22Rv1 (cell line): ENCODE measurements around the gene B4GALNT3.

Experiments used
- H3K27ac ChIP-seq: fragments of 450-650 bp; 2 replicates; pipeline ENCODE4 v1.5.1; 2017
- ZFX ChIP-seq: fragments of 450-650 bp; IDR thresholded peaks from 2 replicates; pipeline ENCODE4 v1.6.1; 2017; ENCODE audit warnings: antibody characterized with exemption, borderline replicate concordance
- TF ChIP-seq, protein P1 (sequence below): fragments of 450-650 bp; IDR thresholded peaks from 2 replicates; pipeline ENCODE4 v1.5.1; 2017; ENCODE audit warnings: mild to moderate bottlenecking

Gene B4GALNT3

DNA sequence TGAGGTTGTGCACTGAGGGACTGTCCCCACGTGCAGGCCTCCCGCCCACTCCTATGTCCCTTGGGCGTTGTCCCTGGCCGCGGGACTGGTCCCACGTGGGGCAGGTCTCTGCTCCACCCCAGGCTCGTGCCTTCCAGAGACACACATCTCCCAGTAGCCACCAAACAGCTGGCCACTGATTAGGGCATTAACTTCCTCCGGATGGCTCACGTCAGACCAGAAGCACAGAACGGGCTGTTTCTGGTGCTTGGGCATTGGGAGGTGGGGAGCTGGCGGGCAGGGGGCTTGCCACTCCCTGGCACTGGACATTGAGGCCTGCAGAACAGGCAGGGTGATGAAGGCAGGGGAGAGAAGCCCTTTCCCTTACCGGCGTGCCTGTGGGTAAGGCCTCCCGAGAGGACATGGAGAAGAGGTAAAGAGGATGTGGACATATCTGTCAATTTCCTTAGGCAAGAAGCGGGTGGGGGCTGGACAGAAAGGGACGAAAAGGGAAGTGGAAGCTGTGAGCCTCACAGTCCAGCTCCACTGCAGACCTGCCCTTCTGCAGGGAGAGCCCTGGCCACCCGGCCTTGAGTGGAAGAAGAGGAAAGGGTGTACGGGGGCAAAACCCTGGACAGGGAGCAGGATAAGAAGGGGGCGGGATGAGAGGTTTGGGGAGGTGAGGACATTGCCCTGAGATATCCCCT is 102.3 kb downstream of the B4GALNT3 start:
- H3K27ac ChIP-seq: no peak overlapping the region
- TF ChIP-seq ZFX: no peak
- TF ChIP-seq, protein P1, sequence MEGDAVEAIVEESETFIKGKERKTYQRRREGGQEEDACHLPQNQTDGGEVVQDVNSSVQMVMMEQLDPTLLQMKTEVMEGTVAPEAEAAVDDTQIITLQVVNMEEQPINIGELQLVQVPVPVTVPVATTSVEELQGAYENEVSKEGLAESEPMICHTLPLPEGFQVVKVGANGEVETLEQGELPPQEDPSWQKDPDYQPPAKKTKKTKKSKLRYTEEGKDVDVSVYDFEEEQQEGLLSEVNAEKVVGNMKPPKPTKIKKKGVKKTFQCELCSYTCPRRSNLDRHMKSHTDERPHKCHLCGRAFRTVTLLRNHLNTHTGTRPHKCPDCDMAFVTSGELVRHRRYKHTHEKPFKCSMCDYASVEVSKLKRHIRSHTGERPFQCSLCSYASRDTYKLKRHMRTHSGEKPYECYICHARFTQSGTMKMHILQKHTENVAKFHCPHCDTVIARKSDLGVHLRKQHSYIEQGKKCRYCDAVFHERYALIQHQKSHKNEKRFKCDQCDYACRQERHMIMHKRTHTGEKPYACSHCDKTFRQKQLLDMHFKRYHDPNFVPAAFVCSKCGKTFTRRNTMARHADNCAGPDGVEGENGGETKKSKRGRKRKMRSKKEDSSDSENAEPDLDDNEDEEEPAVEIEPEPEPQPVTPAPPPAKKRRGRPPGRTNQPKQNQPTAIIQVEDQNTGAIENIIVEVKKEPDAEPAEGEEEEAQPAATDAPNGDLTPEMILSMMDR: no peak

DNA sequence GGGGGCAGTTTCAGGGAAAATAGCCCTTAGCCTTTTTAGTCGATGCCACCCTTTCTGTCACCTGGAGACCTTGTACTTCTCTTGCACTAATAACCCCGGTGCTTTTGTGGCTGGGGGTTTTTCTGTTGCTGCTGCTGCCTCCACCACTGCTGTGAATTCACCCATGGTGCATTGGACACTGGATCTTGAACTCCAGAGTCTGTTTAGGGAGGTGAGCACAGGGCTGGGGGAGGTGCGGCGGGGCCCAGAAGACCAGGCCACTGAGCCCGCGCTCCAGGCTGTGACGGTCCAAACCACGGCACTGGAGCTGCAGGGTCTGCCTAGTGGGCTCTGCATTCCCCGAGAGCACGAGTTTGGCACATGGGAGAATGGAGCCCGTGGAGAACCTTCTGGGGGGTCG is 102.9 kb downstream of the B4GALNT3 start:
- TF ChIP-seq, protein P1: no peak
- TF ChIP-seq ZFX: no peak

DNA sequence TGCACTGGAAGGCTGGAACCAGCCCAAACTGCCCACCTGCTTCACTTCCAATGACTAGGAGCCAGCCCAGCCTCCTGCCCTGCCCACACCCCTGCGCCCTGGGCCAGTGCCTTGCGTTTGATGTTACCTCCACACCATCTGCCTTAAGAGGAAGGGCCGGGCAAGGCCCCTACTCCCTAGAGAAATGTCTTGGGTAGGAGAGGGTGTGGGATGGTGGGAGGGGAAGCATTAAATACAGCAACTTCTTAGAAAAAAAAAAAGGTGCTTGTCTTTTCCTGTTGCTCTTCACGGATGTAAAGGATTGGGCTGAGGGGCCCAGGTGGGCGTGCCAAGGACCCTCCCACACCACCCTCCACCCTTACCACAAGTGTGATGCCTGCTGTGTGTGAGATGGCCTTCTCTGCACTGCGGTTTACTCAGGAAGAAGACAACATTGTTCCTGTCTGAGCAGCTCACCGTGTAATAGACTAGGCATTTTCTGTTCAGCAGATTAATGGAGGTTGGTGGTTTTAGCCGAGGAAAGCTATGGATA is 103.6 kb downstream of the B4GALNT3 start:
- TF ChIP-seq, protein P1: no peak
- TF ChIP-seq ZFX: no peak
- no peak overlapping the region for H3K27ac ChIP-seq

More for the DNA sequence above, 102.9 kb downstream of the B4GALNT3 start:
- H3K27ac ChIP-seq: no peak overlapping the region

DNA sequence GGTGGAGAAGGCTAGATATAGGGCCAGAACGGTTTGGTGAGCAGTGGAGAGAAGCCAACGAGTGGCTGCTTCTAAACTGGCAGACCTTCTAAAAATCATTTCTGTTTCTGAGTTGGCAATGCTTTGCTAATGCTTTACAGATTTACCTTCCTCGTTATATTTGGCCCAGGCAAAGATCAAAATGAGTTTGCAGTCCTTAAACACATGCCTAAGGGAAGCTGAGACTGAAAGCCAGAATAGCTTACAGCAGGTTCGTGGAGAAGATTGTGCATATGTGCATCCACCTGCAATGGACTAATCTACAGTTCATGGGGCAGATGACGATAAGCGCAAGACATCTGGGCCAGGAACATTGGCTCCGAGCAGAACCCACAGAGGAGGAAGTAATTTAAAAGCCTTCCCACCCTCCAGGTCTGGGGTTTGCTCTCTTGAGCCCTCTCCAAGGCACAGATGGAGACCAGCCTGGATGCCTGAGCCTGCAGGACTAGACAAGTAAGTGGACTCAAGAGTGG is 104.1 kb downstream of the B4GALNT3 start:
- TF ChIP-seq, protein P1: no peak
- TF ChIP-seq ZFX: no peak
- no peak overlapping the region for H3K27ac ChIP-seq

DNA sequence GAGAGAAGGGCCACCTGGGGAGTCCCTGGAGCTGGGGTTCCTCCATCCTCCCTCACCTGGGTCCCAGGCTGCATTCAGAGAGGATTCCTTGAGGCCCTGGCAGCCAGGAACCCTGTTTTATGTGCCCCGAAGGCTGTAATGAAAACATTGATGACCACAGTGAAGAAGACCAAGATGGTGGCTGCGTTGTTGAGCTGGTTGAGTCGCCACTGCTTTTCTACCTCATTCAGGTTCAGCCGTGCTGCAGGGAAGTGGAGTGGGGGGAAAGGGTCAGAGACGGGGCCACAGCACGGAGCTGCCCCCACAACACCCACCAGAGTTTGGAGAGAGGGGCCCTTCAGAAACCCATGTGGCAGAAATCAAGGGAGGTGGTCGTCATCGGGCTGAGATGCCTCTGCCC is 105.4 kb downstream of the B4GALNT3 start:
- H3K27ac ChIP-seq: no peak overlapping the region

DNA sequence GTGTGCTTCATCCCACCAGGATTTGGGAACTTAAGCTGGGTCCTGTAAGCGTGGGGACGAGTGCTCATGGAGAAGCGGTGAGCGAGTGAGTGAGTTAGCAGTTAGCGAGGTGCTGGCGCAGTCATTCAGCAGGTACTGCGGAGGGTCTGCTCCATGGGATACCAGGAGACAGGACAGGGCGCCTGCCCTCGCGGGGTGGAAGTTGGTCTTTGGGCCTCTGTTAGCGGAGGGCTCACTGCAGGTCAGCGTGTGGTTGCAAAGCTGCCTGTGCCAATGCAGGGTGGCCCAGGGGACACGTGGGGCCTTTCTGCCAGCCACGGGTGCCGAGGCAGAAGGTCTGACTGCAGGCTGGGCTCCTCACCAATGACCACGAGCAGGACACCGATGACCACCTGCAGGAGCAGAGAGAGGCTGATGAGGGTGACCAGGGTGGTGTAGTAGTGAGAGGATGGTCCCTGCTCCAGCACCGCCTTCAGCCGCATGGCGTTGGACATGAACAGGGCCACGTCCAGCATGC is 105.9 kb downstream of the B4GALNT3 start:
- no peak for TF ChIP-seq ZFX
- TF ChIP-seq, protein P1: no peak
- H3K27ac ChIP-seq: no peak overlapping the region

More for the DNA sequence above, 105.4 kb downstream of the B4GALNT3 start:
- TF ChIP-seq ZFX: no peak
- TF ChIP-seq, protein P1: no peak

DNA sequence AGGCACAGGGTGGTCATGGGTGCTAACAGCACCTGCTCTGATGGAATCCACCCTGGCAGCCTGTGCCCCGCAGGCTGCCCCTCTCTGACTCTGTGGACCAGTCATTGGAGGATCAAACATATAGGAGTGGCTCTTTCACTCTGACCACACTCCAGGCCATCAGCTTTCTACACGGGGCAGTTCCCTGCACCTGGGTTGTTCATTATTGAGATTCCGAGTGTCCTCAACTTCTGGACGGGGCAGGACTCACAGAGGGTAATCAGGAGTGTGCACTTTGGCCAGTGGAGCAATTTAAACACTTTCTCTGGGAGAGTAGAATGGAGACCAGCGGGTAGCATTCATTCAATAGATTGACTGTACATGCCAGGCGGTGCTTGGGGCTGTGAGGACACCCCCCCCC is 108.7 kb downstream of the B4GALNT3 start:
- no peak overlapping the region for H3K27ac ChIP-seq
- no peak for TF ChIP-seq ZFX
- TF ChIP-seq, protein P1: no peak
